ENCODE data around the gene FAM219B.

- TF ChIP-seq CTCF (IDR thresholded peaks at IDR 0.05) = no peak
- TF ChIP-seq ZFX (IDR thresholded peaks at IDR 0.05; ENCODE audit: borderline replicate concordance) = no peak
Measured at GRCh38 chr15:74896316-74896715, 10.3 kb downstream of the FAM219B start.

Measured in 22Rv1 (cell line).